Medulla oblongata (tissue), 1 donor: Measurements from ENCODE around the gene ABHD17C.
"Not testable (repeated sequence)": the region's sequence is repeated elsewhere in the genome, so short reads cannot be mapped to it uniquely, and the experiment has no call there.

Experiments
- DNase-seq: peaks from one replicate; pipeline ENCODE4 v3.0.0-alpha.2; 2015; ENCODE audit errors: extremely low spot score

ABHD17C gene

DNA sequence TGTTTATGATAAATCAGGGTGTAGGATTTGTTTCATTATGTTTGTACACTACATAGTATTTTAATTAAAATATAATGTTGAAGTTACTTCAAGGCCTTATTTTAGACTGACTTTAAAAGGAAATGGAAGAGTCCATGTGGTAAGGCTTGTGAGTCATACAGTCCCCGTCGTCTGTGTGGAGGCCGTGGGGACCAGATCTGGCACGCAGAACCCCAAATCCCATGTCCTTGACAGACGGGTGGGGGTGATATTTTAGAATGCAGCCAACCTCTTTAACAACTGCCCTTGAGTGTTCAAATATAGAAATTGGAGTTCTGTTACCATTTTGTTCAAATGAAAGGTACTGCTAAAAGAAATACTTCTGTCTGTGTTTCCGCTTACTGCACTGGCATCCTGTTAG, 35.8 kb downstream of the ABHD17C start:
- DNase-seq: no peak

DNA sequence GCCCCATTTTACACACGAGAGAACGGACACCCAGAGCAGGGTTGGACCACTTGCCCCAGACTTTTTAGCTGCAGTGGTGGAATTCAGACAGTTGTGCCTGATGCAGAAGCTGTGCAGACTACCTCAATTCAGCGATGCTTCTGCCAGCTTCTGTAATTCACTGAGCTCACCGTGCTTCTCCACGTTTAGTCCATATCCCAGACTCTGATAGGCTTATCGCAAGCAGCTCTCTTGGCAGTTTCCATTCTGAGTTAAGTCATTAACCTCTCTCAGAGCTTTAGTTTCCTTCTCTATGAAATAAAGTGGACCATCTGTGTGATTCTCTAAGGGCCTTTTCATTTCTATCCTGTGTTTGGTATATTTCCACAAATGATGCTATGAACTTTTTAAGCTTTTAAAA, 37.1 kb downstream of the ABHD17C start:
- DNase-seq: no peak

DNA sequence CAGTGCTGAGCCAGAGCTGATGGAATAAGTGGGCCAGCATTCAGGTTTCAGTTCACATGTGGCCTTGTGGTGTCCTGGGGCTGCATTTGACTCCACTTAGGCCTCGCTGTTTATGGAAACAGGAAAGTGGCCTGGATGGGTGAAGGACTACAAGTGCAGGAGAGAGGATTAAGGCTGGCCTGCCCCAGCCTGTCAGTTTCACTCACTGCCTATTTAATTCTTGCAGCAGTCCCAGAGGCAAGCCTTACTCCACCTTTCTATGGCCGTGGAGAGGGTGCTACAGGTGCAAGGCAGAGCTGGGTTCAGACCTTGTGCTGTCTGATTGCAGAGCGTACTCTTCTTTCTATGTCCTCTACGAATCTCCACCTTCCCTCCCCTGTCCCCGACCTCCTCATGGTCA, 37.7 kb downstream of the ABHD17C start:
- no peak for DNase-seq

DNA sequence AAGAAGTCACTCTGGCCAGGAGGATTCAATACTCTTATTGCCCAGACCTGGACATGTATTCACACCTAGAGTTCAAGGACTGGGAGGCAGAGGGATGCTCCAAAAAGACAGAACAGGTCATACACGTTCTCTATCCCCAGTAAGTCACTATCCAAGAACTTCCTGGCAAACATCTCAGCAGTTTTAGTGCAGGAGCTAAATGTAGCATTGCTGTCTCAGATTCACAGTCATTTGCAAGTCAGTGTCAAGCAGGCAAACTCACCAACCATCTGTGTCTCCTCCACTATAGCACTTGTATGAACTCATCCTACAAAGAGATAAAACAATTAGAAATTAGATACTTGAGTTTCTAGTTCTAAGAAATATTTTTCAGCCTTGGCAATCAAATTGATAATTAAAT, 38.4 kb downstream of the ABHD17C start:
- no peak for DNase-seq

DNA sequence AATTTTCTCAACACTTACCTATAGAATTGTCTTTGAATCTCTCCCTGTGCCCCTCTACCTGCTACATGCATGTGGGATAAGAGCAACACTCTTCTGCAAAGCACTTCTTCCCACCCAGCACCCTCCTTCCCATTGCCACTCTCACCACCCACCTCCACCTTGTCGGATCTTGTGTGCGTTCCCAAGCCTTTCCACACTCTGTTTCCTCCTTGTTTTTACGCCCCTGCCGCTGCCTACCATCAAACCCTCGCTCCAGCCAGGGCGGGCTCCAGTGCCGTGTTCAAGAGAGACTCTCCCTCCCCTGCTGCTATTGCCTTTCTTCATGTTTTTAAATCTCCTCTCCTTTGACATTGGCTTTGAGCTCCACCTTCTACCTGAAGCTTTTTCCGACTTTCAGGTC, 40.2 kb downstream of the ABHD17C start:
- DNase-seq: no peak

- no peak for DNase-seq
Measured at GRCh38 chr15:80736560-80736959, 41.5 kb downstream of the ABHD17C start.

GRCh38 chr15:80739919-80740318, 44.8 kb downstream of the ABHD17C start:
- no peak for DNase-seq

DNA sequence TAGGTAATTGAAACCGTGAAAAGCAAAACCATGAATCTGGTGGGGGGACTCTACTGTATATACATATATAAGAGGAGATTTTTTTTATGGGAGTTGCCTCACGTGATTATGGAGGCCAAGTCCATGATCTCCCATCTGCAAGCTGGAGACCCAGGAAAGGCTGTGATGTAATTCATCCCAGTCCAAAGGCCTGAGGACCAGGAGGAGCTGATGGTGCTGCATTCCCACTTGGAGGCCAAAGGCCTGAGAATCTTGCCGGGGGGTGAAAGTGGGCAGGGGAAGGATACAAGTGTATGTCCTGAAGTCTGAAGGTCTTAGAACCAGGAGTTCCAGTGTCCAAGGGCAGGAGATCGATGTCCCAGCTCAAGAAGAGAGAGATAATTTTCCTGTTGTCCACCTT, 47.0 kb downstream of the ABHD17C start:
- no peak for DNase-seq

DNA sequence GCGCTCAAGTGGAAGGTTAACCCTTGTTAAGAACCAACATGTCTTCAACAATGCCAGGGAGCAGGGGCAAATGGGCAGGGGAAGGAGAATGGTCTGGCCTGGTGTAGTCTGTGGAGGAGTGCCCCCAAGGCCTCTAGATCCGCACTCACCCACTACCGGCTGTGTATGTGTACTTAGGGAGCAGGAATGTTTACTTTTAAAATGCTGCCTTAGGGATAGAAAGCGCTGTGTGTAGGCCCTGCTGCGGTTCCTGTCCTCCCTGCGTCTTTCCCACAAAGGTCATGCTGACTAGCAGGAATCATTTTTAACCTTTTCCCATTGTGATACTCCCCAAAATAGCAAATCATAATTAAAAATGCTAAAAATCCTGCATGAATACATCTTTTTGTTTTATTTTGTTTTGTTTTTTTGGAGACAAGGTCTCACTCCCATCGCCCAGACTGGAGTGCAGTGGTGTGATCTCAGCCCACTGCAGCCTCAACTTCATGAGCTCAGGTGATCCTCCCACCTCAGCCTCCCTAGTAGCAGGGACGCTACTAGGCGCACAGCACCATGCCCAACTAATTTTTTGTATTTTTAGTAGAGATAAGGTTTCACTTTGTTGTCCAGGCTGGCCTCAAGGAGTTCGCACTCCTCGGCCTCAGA, 48.2 kb downstream of the ABHD17C start:
- DNase-seq: no peak

DNA sequence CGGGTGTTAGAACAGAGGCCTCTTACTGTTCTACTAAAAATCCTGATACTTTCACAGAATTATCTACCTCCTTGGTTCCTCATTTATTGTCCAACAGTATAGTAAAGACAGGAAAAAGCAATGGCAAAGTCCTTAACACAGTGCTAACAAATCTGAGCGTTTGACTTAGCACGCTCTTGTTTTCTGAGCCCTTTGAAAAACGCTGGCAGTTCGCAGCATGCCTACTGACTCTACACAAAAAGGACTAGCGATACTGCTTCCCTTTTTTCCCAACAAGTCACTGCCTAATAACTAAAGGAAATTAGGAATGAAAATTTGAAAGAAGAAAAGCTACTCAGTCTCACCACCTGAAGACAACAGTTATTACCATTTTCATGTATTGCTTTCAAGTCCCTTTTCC, 49.3 kb downstream of the ABHD17C start:
- DNase-seq: peak; percentile 31

DNA sequence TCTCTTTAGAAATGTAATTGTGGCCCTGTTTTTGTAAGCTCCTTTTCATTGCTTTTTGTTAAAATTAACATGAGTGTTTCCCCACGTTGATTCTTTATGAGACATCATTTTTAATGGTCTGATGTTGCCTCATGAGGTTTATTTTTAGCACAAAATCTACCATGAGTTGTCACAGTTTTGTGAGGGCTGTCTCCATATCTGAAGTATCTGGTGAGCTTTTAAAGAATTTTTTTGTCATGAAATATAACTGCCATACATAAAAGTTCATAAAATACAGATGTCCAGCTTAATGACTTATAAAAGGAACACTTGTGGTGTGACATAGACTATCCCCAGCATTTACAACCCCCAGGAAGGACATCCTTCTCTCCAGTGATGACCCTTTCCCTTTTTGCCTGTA, 49.7 kb downstream of the ABHD17C start:
- DNase-seq: no peak

DNA sequence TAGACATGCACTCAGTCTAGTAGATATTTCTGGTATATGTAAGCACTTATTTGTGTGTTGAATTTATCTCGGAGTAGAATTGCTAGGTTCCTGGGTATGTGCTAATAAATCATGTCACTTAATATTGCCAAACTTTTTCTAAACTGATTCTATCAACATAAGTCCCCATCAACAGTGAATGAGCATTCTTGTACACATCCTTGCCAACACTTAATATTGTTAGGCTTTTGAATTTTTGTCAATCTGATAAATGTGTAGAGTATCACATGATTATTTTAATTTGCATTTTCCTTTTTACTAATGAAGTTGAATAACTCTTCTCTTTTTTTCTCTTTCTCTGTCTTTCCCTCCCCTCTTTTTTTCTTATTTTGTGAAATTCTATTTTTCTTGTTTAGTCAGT, 50.8 kb downstream of the ABHD17C start:
- no peak for DNase-seq

DNA sequence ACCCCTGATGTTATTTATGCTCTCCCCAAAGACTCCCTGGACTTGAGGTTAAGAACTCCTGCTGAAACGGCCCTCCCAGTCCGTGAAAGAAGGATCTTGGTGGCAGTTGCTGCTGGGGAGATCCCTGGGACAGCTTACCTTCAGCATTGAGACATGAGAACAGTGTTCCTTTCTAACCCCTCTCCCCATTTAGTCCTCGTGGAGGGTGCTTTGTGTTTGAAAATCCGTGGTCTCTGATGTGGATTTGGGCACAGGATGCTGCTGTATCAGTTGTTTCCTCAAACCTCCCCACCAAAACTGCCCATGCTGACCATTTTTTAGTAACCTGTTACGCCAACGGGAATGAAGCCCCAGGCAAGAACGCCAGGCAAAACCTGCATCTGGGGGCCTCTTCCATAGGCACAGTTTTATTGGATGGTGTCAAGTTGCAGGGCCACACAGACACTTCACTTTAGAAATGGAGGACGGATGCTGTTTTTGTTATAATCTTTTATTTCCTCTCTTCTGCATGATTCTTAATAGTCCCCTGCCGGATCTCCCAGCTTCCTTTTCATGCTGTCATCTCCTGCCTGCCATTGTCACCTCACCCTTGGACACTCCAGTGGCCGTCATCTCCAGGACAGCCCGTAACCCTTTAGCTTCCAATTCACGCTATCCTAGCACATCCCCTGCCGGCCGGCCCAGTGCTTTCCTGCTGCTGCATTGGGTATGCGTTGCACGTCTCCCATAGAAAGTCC, 52.4 kb downstream of the ABHD17C start:
- DNase-seq: no peak

GRCh38 chr15:80749589-80749988, 54.5 kb downstream of the ABHD17C start:
- DNase-seq: no peak

DNA sequence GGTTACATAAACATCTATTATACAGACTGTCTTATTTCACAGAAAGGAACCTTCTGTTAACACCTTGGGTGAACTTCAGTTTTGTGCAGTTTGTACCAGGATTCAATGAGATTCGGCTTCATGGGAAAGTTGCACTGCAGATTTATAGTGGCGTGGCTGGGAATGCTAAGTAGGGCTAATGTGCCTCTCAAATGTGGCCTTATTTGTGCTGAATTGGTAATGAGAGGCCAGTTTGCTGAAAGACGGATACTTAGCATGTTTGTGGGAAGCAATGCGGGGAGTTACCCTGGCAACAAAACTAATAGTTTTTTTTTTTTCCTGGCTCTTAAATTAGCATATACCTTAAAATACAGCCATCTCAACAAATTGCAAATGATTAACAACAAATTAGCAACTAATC, 55.5 kb downstream of the ABHD17C start:
- DNase-seq: peak; percentile 66

DNA sequence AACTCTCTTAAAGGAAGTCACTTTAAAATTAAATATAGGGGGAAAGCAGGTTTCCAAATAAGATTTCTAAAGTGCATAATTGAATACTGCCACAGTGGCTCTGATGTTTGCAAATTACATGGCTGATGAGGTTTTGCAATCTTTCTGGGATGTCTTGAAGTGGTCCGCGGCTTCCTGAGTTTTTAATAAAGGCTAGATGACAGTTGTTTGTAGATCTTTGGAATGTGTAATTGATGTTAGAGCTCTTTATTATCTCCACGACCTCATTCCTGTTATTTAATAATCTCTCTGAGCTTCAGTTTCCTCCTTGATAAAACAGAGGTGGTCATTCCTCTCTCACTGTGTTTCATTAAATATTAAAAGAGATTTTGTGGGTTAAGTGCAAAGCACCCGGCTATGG, 57.1 kb downstream of the ABHD17C start:
- DNase-seq: no peak

GRCh38 chr15:80753161-80753560, 58.1 kb downstream of the ABHD17C start:
- DNase-seq: no peak

- no peak for DNase-seq
Measured at GRCh38 chr15:80754014-80754413, 58.9 kb downstream of the ABHD17C start.

DNA sequence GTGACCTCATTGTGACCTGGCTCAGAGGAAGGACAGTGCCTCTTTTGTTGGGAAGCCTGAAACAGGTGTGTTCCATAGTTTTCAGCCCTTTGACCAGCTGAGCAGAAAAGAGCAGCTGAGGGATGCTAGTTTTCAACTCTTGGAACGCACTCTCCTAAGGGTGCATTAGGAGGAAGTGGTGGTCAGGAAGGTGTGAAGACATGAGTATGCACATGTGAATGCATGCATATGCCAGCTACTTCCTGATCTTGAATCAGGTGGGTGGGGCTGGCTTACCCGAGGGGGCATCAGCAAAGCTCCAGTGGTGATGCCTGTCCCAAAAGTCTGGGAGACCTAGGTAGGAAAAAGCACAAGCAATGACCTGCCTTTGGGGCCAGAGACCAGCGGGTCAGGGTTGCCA, 60.8 kb downstream of the ABHD17C start:
- no peak for DNase-seq

DNA sequence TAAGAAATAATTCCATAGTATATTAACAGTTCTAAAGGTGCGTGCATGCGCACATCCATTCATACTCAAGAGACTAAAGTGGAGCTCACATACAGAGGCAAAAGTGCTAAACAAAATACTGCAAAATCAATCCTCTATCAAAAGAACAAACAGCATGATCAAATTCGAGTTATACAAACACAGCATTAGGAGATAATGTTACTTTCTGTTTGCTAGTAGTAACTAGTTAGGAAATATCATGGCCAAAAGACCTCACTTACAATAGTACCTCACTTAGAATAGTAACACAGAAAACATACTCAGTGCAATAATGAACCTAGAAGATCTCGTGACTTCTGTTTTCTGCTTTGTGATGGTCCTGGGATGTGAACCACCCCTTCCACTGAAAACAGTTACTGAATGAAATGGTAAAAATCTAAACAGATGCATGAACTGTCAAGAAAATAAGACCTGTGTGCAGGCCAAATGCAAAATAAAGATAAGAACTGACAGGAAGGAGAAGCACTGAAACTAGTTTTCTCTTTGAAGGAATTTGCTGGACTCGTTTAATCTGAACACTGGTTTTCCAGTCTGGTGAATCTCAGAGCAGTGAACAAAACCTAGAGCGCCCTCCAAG, 63.1 kb downstream of the ABHD17C start:
- no peak for DNase-seq

DNA sequence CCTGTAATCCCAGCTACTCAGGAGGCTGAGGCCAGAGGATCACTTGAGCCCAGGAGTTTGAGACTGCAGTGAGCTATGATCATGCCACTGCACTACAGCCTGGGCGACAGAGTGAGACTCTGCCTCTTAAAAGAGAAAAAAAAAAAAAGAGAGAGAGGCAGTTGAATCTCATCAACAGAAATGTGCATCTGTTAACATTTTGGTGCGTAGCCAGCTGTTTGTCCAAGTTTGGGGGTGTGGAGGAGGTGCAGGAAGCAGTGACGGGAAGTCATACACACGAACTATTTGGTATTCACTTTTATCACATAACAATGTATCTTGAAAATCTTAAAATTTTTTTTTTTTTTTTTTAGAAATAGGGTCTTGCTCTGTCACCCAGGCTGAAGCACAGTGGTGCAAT, 65.8 kb downstream of the ABHD17C start:
- DNase-seq: no peak

DNA sequence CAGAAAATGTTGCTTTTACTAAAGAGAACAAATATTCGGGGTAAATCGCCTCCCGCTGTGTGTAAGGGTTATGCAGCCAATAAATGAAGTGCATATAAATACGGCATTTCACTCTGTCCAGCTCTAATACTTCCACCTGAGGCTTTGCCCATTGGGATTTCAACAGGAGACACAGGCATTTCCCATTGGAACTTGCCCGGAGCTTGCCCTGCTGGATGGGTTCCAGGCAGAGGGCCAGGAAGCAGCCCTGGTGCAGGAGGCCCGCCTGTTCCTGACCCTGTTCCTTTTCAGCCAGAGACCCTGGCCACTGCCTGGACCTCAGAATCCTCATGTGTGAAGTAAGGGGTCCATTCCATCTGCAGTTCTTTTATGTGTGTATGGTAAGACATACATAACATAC, 66.6 kb downstream of the ABHD17C start:
- no peak for DNase-seq

DNA sequence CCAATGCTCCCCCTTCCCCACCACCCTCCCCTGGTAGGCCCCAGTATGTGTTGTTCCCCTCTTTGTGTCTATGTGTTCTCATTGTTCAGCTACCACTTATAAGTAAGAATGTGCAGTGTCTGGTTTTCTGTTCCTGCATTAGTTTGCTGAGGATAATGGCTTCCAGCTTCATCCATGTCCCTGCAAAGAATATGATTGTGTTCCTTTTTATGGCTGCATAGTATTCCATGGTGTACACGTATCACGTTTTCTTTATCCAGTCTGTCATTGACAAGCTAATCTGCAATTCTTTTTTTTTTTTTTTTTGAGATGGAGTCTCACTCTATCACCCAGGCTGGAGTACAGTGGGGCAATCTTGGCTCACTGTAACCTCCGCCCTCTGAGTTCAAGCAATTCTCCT, 68.1 kb downstream of the ABHD17C start:
- not testable (repeated sequence) for DNase-seq
